Upper lobe of left lung (tissue), 6 donors: ENCODE results near the gene CYP3A5. TPM values are rescaled to one million over a fixed set of nuclear protein-coding genes. Genes with fewer than 3 reads are reported as not detected.

Experiments used
- ATAC-seq, 2 donors: fragments of 200-7000 bp; cut with Tn5 transposase; one replicate each; pipeline ENCODE4 v1.9.1; 2022; ENCODE audit warnings: mild to moderate bottlenecking in 2 of 2, moderate library complexity in 2 of 2; ENCODE audit not compliant: low FRiP score in 2 of 2
- DNase-seq, 2 donors: peaks; one replicate each; pipeline ENCODE4 v3.0.0-alpha.2; 2019 to 2020
- H3K27ac ChIP-seq, 4 donors: fragments of 200-600 bp; sonication (generic); one replicate each; pipeline ENCODE4 v1.5.1; 2016 to 2019
- H3K27me3 ChIP-seq, 4 donors: fragments of 200-600 bp; sonication (generic); one replicate each; pipeline ENCODE4 v1.5.1; 2017 to 2019
- H3K36me3 ChIP-seq, 4 donors: fragments of 200-600 bp; sonication (generic); one replicate each; pipeline ENCODE4 v1.5.1; 2016 to 2019
- H3K4me1 ChIP-seq, 4 donors: fragments of 200-600 bp; sonication (generic); one replicate each; pipeline ENCODE4 v1.5.1; 2018 to 2019
- H3K4me3 ChIP-seq, 4 donors: fragments of 200-600 bp; sonication (generic); one replicate each; pipeline ENCODE4 v1.5.1; 2017 to 2019; ENCODE audit warnings: mild to moderate bottlenecking in 2 of 4, moderate library complexity in 1 of 4
- H3K9me3 ChIP-seq, 4 donors: fragments of 200-600 bp; sonication (generic); one replicate each; pipeline ENCODE4 v1.5.1; 2018 to 2019
- EP300 ChIP-seq, 4 donors: sonication (generic); formaldehyde crosslinking; IDR thresholded peaks; one replicate each; pipeline ENCODE4 v1.5.1; 2017; ENCODE audit warnings: antibody characterized with exemption in 4 of 4, control low read depth in 2 of 4
- POLR2A ChIP-seq, 4 donors: fragments of 450-650 bp; IDR thresholded peaks; one replicate each; pipeline ENCODE4 v1.5.1; 2016 to 2017; ENCODE audit warnings: antibody characterized with exemption in 4 of 4, mild to moderate bottlenecking in 2 of 4
- POLR2AphosphoS5 ChIP-seq, 2 donors: sonication (generic); formaldehyde crosslinking; IDR thresholded peaks; one replicate each; pipeline ENCODE4 v1.5.1; 2017; ENCODE audit warnings: antibody characterized with exemption in 2 of 2
- WGBS, 2 donors: methylation state at CpG; one replicate each; pipeline ENCODE4 v1.1.5; 2017 to 2018; 5-methylcytosine and 5-hydroxymethylcytosine counted together
- total RNA-seq, 6 donors: library from RNA; depleted of rRNA in 4 of 6; stranded (reverse); fragments of >200 nt in 4 of 6; gene quantifications; one replicate each; pipeline versions ENCODE4 v1.1.0 to v1.2.1, GENCODE V29; 2016 to 2021
- TF ChIP-seq, protein P1 (sequence below), 6 experiments: fragments of 450-650 bp in 4 of 6; fragments of 200-600 bp in 2 of 6; sonication (generic) in 2 of 6; IDR thresholded peaks; one replicate each; pipeline ENCODE4 v1.5.1; 2016 to 2019; ENCODE audit warnings: antibody characterized with exemption in 6 of 6
- donor health status: DM: no; HTN: no; CAD: no; lungs with moderate emphysema.
- donor health status: DM: no; HTN: yes; CAD: no; lungs with severe emphysema.

CYP3A5 gene
- total RNA-seq, 6 donors from 2014 or later: 8.0 to 25.2 (median 14.2) TPM

- no peak for TF ChIP-seq POLR2AphosphoS5 (IDR thresholded peaks at IDR 0.05)
- TF ChIP-seq EP300 (IDR thresholded peaks at IDR 0.05): no peak
- TF ChIP-seq, protein P1, sequence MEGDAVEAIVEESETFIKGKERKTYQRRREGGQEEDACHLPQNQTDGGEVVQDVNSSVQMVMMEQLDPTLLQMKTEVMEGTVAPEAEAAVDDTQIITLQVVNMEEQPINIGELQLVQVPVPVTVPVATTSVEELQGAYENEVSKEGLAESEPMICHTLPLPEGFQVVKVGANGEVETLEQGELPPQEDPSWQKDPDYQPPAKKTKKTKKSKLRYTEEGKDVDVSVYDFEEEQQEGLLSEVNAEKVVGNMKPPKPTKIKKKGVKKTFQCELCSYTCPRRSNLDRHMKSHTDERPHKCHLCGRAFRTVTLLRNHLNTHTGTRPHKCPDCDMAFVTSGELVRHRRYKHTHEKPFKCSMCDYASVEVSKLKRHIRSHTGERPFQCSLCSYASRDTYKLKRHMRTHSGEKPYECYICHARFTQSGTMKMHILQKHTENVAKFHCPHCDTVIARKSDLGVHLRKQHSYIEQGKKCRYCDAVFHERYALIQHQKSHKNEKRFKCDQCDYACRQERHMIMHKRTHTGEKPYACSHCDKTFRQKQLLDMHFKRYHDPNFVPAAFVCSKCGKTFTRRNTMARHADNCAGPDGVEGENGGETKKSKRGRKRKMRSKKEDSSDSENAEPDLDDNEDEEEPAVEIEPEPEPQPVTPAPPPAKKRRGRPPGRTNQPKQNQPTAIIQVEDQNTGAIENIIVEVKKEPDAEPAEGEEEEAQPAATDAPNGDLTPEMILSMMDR (IDR thresholded peaks at IDR 0.05): no peak
- TF ChIP-seq POLR2A (IDR thresholded peaks at IDR 0.05): no peak
- Histone ChIP-seq H3K4me3 (no peak overlapping the region), H3K27ac (no peak overlapping the region), H3K27me3 (no peaks in the 10 kb centered on the region), H3K36me3 (peaks cover 59 to 99% (median 90%) of the 10 kb centered on the region in 4 donors), H3K4me1 (peaks cover 0 to 16% (median 7%) of the 10 kb centered on the region in 4 donors), H3K9me3 (no peaks in the 10 kb centered on the region)
- ATAC-seq (no peak), DNase-seq (no peak)
- 84 to 88% methylated on average over 1 of the region's 1 CpG for WGBS, 2 donors
Observed at GRCh38 chr7:99626661-99627060, 53.1 kb downstream of the CYP3A5 start.

DNA sequence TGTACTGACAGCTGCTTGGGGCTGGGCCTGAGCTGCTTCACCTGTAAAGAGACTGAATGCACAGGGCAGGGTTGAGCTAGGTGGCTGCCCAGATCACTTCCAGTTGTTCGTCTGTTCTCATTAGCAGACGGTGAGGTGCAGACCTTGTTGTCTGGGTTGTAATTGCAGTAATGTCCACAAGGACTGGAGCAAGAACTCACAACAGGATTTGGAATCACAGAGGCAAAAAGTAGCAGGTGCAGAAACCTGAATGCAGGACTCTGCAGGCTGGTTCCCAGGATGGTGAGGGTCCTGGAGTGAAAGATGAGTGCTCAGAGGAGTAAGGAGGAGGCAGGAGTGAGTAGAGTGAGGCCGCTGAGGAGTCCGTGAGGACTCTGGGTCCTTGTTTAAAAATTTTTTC is 53.8 kb downstream of the CYP3A5 start:
- Histone ChIP-seq H3K9me3 (no peaks in the 10 kb centered on the region), H3K36me3 (peaks cover 59 to 100% (median 95%) of the 10 kb centered on the region in 4 donors), H3K4me1 (peaks cover 0 to 16% (median 7%) of the 10 kb centered on the region in 4 donors), H3K27me3 (no peaks in the 10 kb centered on the region), H3K4me3 (no peak overlapping the region), H3K27ac (no peak overlapping the region)
- no peak for TF ChIP-seq POLR2AphosphoS5 (IDR thresholded peaks at IDR 0.05)
- TF ChIP-seq, protein P1 (IDR thresholded peaks at IDR 0.05): no peak
- no peak for TF ChIP-seq POLR2A (IDR thresholded peaks at IDR 0.05)
- no peak for TF ChIP-seq EP300 (IDR thresholded peaks at IDR 0.05)
- DNase-seq: no peak
- 87 to 91% methylated on average over 4 of the region's 4 CpGs for WGBS, 2 donors
- no peak for ATAC-seq

DNA sequence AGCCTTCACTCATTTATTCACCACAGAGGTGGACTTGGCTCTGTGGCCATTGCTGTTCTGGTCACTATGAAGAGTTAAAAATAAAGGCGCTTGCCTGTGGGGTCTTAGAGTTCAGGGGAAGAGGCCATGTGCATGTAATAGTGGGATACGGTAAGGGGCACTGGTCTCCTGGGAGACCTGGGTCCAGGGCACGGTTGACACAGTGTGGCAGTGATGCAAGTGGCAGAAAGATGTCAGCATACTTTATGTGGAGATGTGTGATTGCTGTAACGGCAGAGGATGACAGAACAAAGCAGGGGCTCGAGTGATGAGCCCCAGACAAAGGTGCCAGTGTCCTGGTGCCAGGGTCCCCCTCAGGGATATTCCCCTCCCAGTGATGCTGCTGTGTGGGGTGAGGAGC is 54.5 kb downstream of the CYP3A5 start:
- Histone ChIP-seq H3K9me3 (no peaks in the 10 kb centered on the region), H3K4me1 (peaks cover 0 to 16% (median 7%) of the 10 kb centered on the region in 4 donors), H3K27me3 (no peaks in the 10 kb centered on the region), H3K27ac (no peak overlapping the region), H3K4me3 (no peak overlapping the region), H3K36me3 (peaks cover 53 to 100% (median 96%) of the 10 kb centered on the region in 4 donors)
- 87 to 91% methylated on average over 5 of the region's 5 CpGs for WGBS, 2 donors
- TF ChIP-seq EP300 (IDR thresholded peaks at IDR 0.05): no peak
- TF ChIP-seq, protein P1 (IDR thresholded peaks at IDR 0.05): no peak
- TF ChIP-seq POLR2AphosphoS5 (IDR thresholded peaks at IDR 0.05): no peak
- no peak for TF ChIP-seq POLR2A (IDR thresholded peaks at IDR 0.05)
- no peak for ATAC-seq
- no peak for DNase-seq

DNA sequence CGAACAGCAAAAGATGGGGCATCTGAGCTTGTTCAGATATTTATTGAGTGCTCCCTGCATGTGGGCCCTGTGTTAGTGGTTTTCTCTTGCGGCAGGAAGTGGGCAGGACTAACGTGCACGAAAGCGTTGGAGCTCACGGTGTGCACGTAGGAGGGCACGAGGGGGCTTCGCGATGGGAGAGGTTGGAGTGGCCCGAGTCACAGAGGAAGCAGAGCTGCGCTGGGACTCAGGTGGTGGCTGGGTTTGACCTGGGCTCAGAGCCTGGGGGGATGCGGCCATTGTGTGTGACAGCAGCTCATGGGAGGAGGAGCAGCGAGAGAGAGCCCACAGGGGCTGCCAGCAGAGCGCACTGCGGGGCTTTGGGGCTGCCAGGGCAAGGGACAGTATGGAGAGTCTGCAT is 55.3 kb downstream of the CYP3A5 start:
- H3K4me1 ChIP-seq: peaks cover 0 to 16% (median 7%) of the 10 kb centered on the region in 4 donors
- DNase-seq (peak in 1 of 2 donors; percentile 48), ATAC-seq (peak; percentile 8 to 15)
- H3K4me3 ChIP-seq: no peak overlapping the region
- no peaks in the 10 kb centered on the region for H3K27me3 ChIP-seq
- H3K27ac ChIP-seq: peak overlapping the region in 3 of 4 donors; percentile 29 to 57 (median 36)
- WGBS, 2 donors: 82 to 91% methylated on average over 16 of the region's 16 CpGs
- H3K36me3 ChIP-seq: peaks cover 51 to 100% (median 96%) of the 10 kb centered on the region in 4 donors
- H3K9me3 ChIP-seq: no peaks in the 10 kb centered on the region
- peak in 1 of 2 donors; percentile 14 for TF ChIP-seq POLR2AphosphoS5 (IDR thresholded peaks at IDR 0.05)
- TF ChIP-seq, protein P1 (IDR thresholded peaks at IDR 0.05): no peak
